ENCODE measurements around the gene ANKRD11.
"Not testable (repeated sequence)": the region's sequence is repeated elsewhere in the genome, so short reads cannot be mapped to it uniquely, and the experiment has no call there.

ANKRD11 gene

GRCh38 chr16:89473791-89474414, 16.5 kb downstream of the ANKRD11 start:
- no peak for DNase-seq (ENCODE audit: low read depth)
- TF ChIP-seq, protein P1, sequence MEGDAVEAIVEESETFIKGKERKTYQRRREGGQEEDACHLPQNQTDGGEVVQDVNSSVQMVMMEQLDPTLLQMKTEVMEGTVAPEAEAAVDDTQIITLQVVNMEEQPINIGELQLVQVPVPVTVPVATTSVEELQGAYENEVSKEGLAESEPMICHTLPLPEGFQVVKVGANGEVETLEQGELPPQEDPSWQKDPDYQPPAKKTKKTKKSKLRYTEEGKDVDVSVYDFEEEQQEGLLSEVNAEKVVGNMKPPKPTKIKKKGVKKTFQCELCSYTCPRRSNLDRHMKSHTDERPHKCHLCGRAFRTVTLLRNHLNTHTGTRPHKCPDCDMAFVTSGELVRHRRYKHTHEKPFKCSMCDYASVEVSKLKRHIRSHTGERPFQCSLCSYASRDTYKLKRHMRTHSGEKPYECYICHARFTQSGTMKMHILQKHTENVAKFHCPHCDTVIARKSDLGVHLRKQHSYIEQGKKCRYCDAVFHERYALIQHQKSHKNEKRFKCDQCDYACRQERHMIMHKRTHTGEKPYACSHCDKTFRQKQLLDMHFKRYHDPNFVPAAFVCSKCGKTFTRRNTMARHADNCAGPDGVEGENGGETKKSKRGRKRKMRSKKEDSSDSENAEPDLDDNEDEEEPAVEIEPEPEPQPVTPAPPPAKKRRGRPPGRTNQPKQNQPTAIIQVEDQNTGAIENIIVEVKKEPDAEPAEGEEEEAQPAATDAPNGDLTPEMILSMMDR (IDR thresholded peaks at IDR 0.05; ENCODE audit: control insufficient read depth, extremely low read depth, insufficient read depth) = no peak
- no peak overlapping the region for H3K4me3 ChIP-seq (ENCODE audit: low read depth, low read length)

DNA sequence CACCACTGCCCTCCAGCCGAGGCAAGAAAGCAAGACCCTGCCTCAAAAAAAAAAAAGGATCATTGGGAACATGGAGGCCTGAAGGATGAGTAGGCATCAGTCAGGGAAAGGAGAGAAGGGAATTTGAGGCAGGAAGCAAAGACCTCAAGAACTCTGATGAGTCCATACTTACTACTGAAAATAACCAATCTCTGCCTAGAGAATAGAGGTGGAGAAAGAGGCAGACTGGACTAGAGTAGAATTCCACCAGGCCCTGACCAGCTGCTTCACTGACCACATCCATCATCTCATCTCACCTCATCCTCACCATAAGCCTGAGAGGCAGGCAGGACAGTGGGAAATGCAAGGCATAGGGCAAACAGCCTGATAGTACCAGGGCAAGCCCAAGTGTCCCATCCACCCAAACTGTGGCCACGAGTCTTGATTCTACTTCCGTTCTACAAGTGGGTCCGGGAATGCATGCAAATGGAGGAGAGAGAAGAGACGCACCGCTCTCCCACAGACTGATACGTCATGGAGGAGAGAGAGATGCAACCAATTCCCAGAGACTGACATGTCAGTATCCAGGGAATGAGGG, 17.1 kb downstream of the ANKRD11 start:
- no peak overlapping the region for H3K4me3 ChIP-seq (ENCODE audit: low read depth, low read length)
- TF ChIP-seq, protein P1 (IDR thresholded peaks at IDR 0.05; ENCODE audit: control insufficient read depth, extremely low read depth, insufficient read depth) = no peak
- no peak for DNase-seq (ENCODE audit: low read depth)

- H3K4me3 ChIP-seq (ENCODE audit: low read depth, low read length) = no peak overlapping the region
- no peak for DNase-seq (ENCODE audit: low read depth)
- TF ChIP-seq, protein P1 (IDR thresholded peaks at IDR 0.05; ENCODE audit: control insufficient read depth, extremely low read depth, insufficient read depth) = no peak
Measured at GRCh38 chr16:89472711-89473075, 17.7 kb downstream of the ANKRD11 start.

GRCh38 chr16:89467382-89467781, 23.0 kb downstream of the ANKRD11 start:
- DNase-seq (ENCODE audit: low read depth) = no peak
- H3K4me3 ChIP-seq (ENCODE audit: low read depth, low read length) = no peak overlapping the region
- TF ChIP-seq, protein P1 (IDR thresholded peaks at IDR 0.05; ENCODE audit: control insufficient read depth, extremely low read depth, insufficient read depth) = no peak

GRCh38 chr16:89466920-89467319, 23.4 kb downstream of the ANKRD11 start:
- DNase-seq (ENCODE audit: low read depth) = no peak
- TF ChIP-seq, protein P1 (IDR thresholded peaks at IDR 0.05; ENCODE audit: control insufficient read depth, extremely low read depth, insufficient read depth) = no peak
- no peak overlapping the region for H3K4me3 ChIP-seq (ENCODE audit: low read depth, low read length)

DNA sequence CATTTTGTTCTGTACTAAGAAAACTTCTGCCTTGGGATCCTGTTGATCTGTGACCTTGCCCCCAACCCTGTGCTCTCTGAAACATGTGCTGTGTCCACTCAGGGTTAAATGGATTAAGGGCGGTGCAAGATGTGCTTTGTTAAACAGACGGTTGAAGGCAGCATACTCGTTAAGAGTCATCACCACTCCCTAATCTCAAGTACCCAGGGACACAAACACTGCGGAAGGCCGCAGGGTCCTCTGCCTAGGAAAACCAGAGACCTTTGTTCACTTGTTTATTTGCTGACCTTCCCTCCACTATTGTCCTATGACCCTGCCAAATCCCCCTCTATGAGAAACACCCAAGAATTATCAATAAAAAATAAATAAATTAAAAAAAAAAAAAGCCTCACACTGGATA, 27.0 kb downstream of the ANKRD11 start:
- DNase-seq (ENCODE audit: low read depth); H3K4me3 ChIP-seq (ENCODE audit: low read depth, low read length): not testable (repeated sequence)

GRCh38 chr16:89462639-89463038, 27.7 kb downstream of the ANKRD11 start:
- DNase-seq (ENCODE audit: low read depth); H3K4me3 ChIP-seq (ENCODE audit: low read depth, low read length): not testable (repeated sequence)

- not testable (repeated sequence) for H3K4me3 ChIP-seq (ENCODE audit: low read depth, low read length); DNase-seq (ENCODE audit: low read depth)
Measured at GRCh38 chr16:89461890-89462289, 28.5 kb downstream of the ANKRD11 start.

All from LNCaP clone FGC (cell line).